Activated CD8-positive, alpha-beta memory T cell treated with anti-CD3 and anti-CD28 coated beads, Interleukin-2, amount 50 U/mL, for 1 hour (primary cell): ENCODE data around the gene FAM222B.
"Not testable (repeated sequence)": the region's sequence is repeated elsewhere in the genome, so short reads cannot be mapped to it uniquely, and the experiment has no call there.

Source experiments
- DNase-seq: peaks from one replicate; pipeline ENCODE4 v3.0.0-alpha.2; 2020; ENCODE audit errors: extremely low read depth

The FAM222B gene

GRCh38 chr17:28871056-28871579, 28.5 kb upstream of the FAM222B start:
- DNase-seq: no peak

GRCh38 chr17:28867276-28867675, 24.7 kb upstream of the FAM222B start:
- no peak for DNase-seq

- no peak for DNase-seq
Observed at GRCh38 chr17:28865946-28866752, 23.6 kb upstream of the FAM222B start.

- DNase-seq: no peak
Observed at GRCh38 chr17:28864991-28865849, 22.6 kb upstream of the FAM222B start.

- no peak for DNase-seq
Observed at GRCh38 chr17:28863953-28864352, 21.4 kb upstream of the FAM222B start.

- no peak for DNase-seq
Observed at GRCh38 chr17:28862561-28862960, 20.0 kb upstream of the FAM222B start.

- no peak for DNase-seq
Observed at GRCh38 chr17:28861393-28862203, 19.0 kb upstream of the FAM222B start.

- no peak for DNase-seq
Observed at GRCh38 chr17:28860363-28860808, 17.8 kb upstream of the FAM222B start.

GRCh38 chr17:28858801-28859355, 16.3 kb upstream of the FAM222B start:
- DNase-seq: no peak

- DNase-seq: no peak
Observed at GRCh38 chr17:28857905-28858800, 15.6 kb upstream of the FAM222B start.

- no peak for DNase-seq
Observed at GRCh38 chr17:28856028-28856574, 13.5 kb upstream of the FAM222B start.

GRCh38 chr17:28855336-28855679, 12.7 kb upstream of the FAM222B start:
- no peak for DNase-seq

- peak; percentile 53 for DNase-seq
Observed at GRCh38 chr17:28854457-28855335, 12.1 kb upstream of the FAM222B start, which contains the start of gene ERAL1. Gene ERAL1, plus strand, starts transcription at chr17:28855016. Its CDS starts 19 bp downstream, at chr17:28855035.

- DNase-seq: no peak
Observed at GRCh38 chr17:28853295-28853694, 10.7 kb upstream of the FAM222B start.

GRCh38 chr17:28849281-28849680, 6.7 kb upstream of the FAM222B start:
- DNase-seq: no peak

- not testable (repeated sequence) for DNase-seq
Observed at GRCh38 chr17:28848667-28849066, 6.1 kb upstream of the FAM222B start.

GRCh38 chr17:28846699-28847098, 4.1 kb upstream of the FAM222B start:
- not testable (repeated sequence) for DNase-seq

- no peak for DNase-seq
Observed at GRCh38 chr17:28846231-28846630, 3.6 kb upstream of the FAM222B start.

GRCh38 chr17:28843816-28844148, 1.2 kb upstream of the FAM222B start:
- no peak for DNase-seq
